GM19468 (cell line): ENCODE data around the gene PIKFYVE.
"Not testable (repeated sequence)": the region's sequence is repeated elsewhere in the genome, so short reads cannot be mapped to it uniquely, and the experiment has no call there.

Experiments
- ATAC-seq: cut with Tn5 transposase; IDR thresholded peaks from one replicate; pipeline ENCODE4 v1.9.1; 2021; ENCODE audit warnings: mild to moderate bottlenecking, moderate library complexity, moderate number of reproducible peaks; ENCODE audit not compliant: unreplicated experiment; ENCODE audit errors: extremely low read depth

Gene PIKFYVE

GRCh38 chr2:208254871-208255556 lies 11.0 kb upstream of the PIKFYVE start, which contains the start of gene IDH1:
Gene IDH1 (minus strand): TSS chr2:208255071. CDS start chr2:208251551, 3,520 bp downstream.
- ATAC-seq = peak; percentile 66

GRCh38 chr2:208255557-208256106 lies 10.4 kb upstream of the PIKFYVE start:
- ATAC-seq = peak; percentile 1

GRCh38 chr2:208256192-208256782 lies 9.8 kb upstream of the PIKFYVE start:
- no peak for ATAC-seq

- not testable (repeated sequence) for ATAC-seq
These were observed 8.9 kb upstream of the PIKFYVE start for GRCh38 chr2:208256849-208257813.

GRCh38 chr2:208265371-208265800 lies 669 bp upstream of the PIKFYVE start:
- peak; percentile 12 for ATAC-seq

GRCh38 chr2:208266553-208266893 lies 468 bp downstream of the PIKFYVE start:
- ATAC-seq = no peak

- no peak for ATAC-seq
These were observed 881 bp downstream of the PIKFYVE start for GRCh38 chr2:208266936-208267335.

GRCh38 chr2:208267526-208267925 lies 1.5 kb downstream of the PIKFYVE start:
- not testable (repeated sequence) for ATAC-seq

- ATAC-seq = no peak
These were observed 2.3 kb downstream of the PIKFYVE start for GRCh38 chr2:208268156-208268952.

GRCh38 chr2:208269091-208269490 lies 3.0 kb downstream of the PIKFYVE start:
- no peak for ATAC-seq

GRCh38 chr2:208274748-208275147 lies 8.7 kb downstream of the PIKFYVE start:
- no peak for ATAC-seq

- ATAC-seq = no peak
These were observed 12.5 kb downstream of the PIKFYVE start for GRCh38 chr2:208278549-208278948.

- no peak for ATAC-seq
These were observed 13.2 kb downstream of the PIKFYVE start for GRCh38 chr2:208279236-208279635.

- no peak for ATAC-seq
These were observed 14.2 kb downstream of the PIKFYVE start for GRCh38 chr2:208280234-208280633.

GRCh38 chr2:208280933-208281332 lies 14.9 kb downstream of the PIKFYVE start:
- ATAC-seq = no peak

- ATAC-seq = no peak
These were observed 19.8 kb downstream of the PIKFYVE start for GRCh38 chr2:208285853-208286252.

GRCh38 chr2:208294482-208295024 lies 28.5 kb downstream of the PIKFYVE start:
- no peak for ATAC-seq

GRCh38 chr2:208295834-208296233 lies 29.8 kb downstream of the PIKFYVE start:
- no peak for ATAC-seq

- no peak for ATAC-seq
These were observed 30.6 kb downstream of the PIKFYVE start for GRCh38 chr2:208296610-208297009.
